GM18498 (cell line): ENCODE measurements around the gene C1orf21.

Source experiments
- ATAC-seq: cut with Tn5 transposase; IDR thresholded peaks from one replicate; pipeline ENCODE4 v1.9.1; 2021; ENCODE audit warnings: mild to moderate bottlenecking, moderate library complexity; ENCODE audit not compliant: unreplicated experiment

C1orf21 gene

GRCh38 chr1:184623404-184623803, 236.6 kb downstream of the C1orf21 start:
- no peak for ATAC-seq

- no peak for ATAC-seq
Observed at GRCh38 chr1:184624051-184624450, 237.2 kb downstream of the C1orf21 start.

- ATAC-seq = no peak
Observed at GRCh38 chr1:184624626-184625025, 237.8 kb downstream of the C1orf21 start.

GRCh38 chr1:184625271-184625670, 238.4 kb downstream of the C1orf21 start:
- no peak for ATAC-seq

GRCh38 chr1:184626076-184627006, 239.5 kb downstream of the C1orf21 start:
- no peak for ATAC-seq

GRCh38 chr1:184627007-184627341, 240.1 kb downstream of the C1orf21 start:
- ATAC-seq = no peak

- no peak for ATAC-seq
Observed at GRCh38 chr1:184629266-184629665, 242.4 kb downstream of the C1orf21 start.

GRCh38 chr1:184630679-184631060, 243.8 kb downstream of the C1orf21 start:
- ATAC-seq = no peak

GRCh38 chr1:184632415-184633175, 245.8 kb downstream of the C1orf21 start:
- no peak for ATAC-seq

GRCh38 chr1:184633785-184634184, 247.0 kb downstream of the C1orf21 start:
- ATAC-seq = no peak

GRCh38 chr1:184634296-184634695, 247.5 kb downstream of the C1orf21 start:
- ATAC-seq = no peak

- no peak for ATAC-seq
Observed at GRCh38 chr1:184635347-184635979, 248.6 kb downstream of the C1orf21 start.

- no peak for ATAC-seq
Observed at GRCh38 chr1:184635980-184636431, 249.2 kb downstream of the C1orf21 start.

GRCh38 chr1:184637664-184638240, 250.9 kb downstream of the C1orf21 start:
- ATAC-seq = no peak

GRCh38 chr1:184639205-184639604, 252.4 kb downstream of the C1orf21 start:
- no peak for ATAC-seq

GRCh38 chr1:184640505-184640904, 253.7 kb downstream of the C1orf21 start:
- ATAC-seq = no peak

GRCh38 chr1:184641894-184642293, 255.1 kb downstream of the C1orf21 start:
- ATAC-seq = no peak

GRCh38 chr1:184643661-184644060, 256.8 kb downstream of the C1orf21 start:
- ATAC-seq = no peak

GRCh38 chr1:184644771-184645170, 257.9 kb downstream of the C1orf21 start:
- no peak for ATAC-seq

- ATAC-seq = no peak
Observed at GRCh38 chr1:184646178-184646701, 259.4 kb downstream of the C1orf21 start.

- ATAC-seq = no peak
Observed at GRCh38 chr1:184646824-184647223, 260.0 kb downstream of the C1orf21 start.
